Stimulated activated CD8-positive, alpha-beta memory T cell treated with anti-CD3 and anti-CD28 coated beads, Interleukin-2, amount 100 ng/mL, for 1 hour (primary cell): ENCODE results near the gene MINDY1.

Experiments used
- DNase-seq, 2 donors: peaks; one replicate each; pipeline ENCODE4 v3.0.0-alpha.2; 2020; ENCODE audit warnings: low read depth in 2 of 2

MINDY1 gene

DNA sequence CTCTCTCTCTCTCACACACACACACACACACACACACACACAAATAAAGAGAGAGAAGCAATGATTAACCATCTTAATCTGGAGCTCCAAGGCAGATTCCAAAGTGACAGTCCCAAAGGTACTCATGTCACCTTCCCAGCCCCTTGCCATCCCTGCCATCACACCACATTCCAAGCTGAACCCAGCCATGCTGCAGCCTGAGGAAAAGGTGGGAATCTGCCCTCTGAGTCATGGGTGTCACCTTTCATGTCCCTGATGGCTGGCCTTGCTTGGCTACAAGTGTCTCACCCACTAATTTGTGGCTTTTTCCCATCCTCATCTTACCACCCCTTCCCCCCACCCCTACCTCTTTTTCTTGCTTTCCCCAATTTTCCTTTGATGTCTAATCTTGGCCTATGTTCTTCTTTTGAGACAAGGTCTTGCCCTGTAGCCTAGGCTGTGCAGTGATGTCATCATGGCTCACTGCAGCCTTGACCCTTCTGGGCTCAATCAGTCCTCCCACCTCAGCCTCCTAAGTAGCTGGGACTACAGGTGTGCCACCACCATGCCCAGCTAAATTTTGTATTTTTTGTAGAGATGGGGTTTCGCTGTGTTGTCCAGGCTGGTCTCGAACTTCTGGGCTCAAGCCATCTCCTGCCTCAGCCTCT, 21.4 kb downstream of the MINDY1 start:
- no peak for DNase-seq

DNA sequence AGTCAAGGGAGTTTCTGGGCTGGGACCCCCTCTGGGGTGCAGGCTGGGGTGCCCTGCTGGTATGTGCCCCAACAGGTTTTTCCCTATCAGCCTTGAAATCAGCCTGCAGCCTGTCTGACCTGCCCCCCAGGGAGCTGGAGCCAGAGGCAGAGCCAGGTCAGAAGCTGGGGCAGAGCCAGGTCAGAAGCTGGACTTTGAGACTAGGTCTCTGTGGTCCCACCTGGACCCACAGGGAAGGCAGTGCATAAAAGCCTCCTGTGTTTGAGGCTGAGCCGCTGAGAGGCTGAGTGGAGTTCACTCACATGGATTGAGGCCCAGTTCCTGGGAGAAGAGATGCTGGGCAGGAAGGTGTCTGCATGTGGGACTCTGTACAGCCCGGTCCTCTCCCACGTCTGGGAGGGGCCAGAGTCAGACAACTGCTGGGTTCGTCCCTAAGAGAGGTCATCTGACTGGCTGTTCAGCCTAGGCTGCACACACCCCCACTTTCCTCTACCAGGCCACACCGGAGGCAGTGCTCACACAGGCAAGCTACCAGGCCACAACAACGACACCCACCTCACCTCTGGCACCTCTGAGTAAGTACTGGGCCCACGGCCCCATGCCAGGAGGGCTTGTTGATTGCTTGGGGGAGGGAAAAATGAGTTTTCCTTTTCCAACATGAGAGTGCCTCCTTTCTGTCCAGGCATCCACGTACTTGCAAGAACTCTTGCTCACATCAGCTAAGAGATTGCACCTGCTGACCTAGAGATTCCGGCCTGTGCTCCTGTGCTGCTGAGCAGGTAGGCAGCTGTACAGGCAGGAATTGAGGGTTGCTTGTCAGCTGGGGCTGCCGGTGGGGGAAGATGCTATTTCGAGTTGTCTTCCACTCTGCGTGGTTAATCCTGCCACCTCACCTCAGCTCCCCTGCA, 24.6 kb downstream of the MINDY1 start, which contains the start of gene ANXA9:
ANXA9 (plus strand) TSS at position 488 of the 908 bp plus-strand sequence. CDS start 814 bp downstream, outside the sequence.
- DNase-seq: no peak

DNA sequence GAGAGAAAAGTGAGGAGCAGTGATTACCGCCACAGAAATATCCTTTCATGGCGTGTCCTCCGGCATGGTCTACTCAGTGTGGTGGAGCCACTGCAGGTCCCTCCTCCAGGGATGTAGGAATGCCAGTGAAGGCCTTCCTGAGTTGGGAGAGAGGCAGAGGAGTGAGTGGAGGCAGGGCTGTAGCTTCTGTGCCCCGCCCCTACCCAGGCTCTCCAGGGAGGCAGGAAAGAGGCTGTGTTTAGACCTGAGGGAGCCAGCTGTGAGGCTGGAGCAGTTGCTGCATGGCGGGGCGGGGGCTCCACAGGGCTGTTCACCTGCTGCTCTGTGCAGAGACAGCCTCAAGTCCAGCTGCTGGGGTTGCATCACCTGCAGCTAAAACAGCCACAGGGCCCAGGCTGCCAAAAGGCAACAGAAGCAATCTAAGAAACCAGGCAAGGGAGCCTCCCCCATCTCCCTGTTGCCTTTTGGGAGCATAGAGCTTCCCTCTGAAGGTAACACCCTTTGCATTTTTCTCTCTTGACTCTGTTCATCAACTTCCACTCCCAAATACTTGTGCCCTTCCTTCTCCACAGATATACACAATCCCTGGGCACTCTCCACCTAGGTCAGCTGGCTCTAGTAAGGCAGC, 25.4 kb downstream of the MINDY1 start:
- DNase-seq: no peak

DNA sequence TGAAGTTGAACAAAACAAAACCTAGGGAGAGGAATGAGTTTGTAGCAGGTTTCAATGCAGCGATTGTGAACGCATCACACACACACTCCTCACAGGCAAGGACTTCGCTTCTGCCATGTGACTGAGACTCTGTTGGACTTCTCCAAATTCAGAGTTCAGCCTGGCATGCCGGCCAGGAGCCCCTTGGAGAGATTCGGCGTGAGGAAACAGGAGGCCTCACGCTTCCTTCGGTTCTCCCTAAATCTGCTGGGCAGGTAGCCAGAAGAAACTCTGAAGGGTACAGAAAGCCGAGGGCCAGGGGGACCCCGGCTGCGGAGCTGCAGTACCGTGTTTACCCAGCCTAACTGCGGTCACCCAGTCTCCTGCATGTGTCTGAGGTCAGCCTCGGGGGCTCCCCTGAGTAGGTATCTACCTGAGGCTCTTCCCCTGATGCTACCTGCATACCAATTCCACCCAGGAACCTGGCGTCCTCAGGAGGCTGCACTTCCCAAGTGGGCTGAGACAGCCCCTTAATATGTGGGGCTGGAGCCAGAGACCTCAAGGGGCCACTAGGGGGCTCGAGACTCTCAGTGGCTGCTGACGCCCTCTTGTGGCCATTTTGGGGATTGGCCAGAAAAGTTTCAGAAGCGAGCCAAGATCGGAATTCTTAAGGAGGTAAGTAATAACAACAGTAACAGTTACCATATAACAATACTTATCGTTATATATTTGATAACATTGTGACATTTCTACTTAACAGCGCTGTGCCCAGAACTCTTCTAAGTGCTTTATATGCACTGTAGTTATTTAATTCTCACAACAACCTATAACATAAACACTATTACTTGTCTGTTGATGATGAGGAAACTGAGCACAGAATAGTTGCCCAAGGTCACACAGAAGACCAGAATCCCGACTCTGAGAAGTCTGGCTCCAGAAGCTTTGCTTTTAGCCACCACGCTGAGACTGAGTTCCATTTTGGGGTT, 27.3 kb downstream of the MINDY1 start:
- DNase-seq: peak; percentile 80

DNA sequence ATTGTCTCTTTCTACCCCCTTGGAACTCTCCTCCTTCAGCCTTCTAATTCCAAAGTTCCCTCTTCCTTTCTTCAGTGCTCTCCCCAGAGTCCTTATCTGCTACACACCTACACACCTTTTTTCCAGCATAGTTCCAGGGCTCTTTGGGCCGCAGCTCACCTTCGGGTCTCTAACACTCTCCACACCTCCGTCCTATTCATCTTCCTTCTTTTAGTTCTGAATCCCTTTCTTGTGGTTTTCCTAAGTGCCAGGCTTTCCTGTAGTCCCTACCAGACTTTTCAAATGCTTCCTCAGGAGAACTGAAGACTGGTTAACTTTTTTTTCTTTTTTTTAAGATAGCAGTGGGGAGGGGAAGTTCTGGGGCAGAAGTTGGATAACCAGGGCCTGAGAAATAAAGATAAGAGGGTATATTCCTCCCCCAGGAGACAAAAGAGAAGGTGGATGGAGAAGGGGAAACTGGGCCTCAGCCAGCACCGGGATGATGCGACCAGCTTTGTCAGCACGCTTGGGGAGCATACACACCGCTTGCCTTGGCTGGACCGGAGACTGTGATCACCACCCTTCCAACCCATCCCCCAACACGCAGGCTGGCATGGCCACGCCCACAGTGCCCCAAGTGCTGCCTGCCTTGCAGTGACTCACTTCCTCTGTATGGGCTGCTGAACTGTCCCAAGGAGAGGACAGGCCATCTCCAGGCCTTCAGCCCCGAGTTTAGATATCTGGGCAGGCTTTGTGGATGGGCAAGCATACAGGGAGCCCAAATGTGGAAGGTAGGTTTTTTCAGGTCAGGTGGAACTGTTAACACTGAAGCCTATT, 29.6 kb downstream of the MINDY1 start:
- peak; percentile 53 to 58 for DNase-seq

DNA sequence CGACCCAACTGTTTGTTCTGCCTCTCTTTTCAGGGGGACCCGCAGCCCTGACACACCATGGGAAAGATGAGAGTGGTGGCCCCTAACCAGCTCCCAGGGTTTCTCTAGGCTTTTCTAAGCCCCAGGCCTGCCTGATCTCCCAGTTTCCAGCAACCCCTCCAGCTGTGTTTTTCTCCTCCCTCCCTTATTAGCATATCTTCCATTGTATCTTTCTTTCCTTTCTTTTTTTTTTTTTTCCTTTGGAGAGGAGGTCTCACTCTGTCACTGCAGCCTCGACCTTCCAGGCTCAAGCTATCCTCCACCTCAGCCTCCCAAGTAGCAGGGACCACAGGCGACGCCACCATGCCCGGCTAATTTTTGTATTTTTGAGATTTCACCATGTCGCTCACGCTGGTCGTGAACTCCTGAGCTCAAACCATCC, 30.3 kb downstream of the MINDY1 start:
- no peak for DNase-seq

DNA sequence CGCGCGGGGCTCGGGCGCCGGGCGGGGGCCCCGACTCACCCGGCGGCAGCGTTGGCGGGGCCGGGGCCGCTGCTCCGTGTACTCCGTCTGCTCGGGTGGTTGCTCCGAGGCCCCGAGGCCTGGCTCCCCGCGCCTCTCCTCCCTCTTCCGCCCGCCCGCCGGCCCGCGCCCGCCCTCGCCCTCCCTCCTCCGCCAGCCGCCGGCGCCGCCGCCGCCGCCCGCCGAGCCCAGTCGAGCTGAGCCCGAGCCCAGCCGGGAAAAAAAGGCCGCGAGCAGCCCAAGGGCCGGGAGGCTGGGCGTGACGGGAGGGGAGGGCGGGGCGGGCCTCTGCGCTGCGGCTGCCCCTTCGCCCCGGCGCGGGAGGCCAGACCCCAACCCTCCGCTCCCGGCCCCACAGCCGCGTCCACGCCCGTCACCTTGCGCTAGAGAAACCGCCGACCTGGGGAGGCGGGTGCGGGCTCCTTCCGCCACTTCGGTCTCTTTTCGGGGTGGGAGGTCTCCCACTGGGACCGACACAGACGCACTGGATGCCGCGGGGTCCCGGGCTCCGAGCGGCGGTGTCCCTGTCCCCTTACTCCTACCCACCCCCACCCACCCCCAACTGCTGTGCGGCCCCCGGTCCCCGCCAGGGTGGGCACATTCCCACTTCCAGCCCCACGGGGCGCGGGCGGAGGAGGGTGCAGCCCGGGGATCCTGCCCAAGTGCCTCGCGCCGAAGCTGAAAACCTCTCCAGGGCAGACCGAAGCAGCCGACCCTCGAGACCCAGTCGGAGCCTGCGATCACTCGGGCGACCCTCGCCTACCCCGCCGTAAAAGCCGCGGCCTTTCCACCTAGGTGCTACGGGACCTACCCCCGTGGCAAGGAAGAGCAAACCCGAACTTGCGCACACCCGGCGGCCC, 31.9 kb downstream of the MINDY1 start, which contains the start of gene CERS2:
CERS2 (minus strand) TSS at position 256 of the 899 bp plus-strand sequence. CDS start 5,745 bp downstream, outside the sequence.
- DNase-seq: peak; percentile 50 to 64

DNA sequence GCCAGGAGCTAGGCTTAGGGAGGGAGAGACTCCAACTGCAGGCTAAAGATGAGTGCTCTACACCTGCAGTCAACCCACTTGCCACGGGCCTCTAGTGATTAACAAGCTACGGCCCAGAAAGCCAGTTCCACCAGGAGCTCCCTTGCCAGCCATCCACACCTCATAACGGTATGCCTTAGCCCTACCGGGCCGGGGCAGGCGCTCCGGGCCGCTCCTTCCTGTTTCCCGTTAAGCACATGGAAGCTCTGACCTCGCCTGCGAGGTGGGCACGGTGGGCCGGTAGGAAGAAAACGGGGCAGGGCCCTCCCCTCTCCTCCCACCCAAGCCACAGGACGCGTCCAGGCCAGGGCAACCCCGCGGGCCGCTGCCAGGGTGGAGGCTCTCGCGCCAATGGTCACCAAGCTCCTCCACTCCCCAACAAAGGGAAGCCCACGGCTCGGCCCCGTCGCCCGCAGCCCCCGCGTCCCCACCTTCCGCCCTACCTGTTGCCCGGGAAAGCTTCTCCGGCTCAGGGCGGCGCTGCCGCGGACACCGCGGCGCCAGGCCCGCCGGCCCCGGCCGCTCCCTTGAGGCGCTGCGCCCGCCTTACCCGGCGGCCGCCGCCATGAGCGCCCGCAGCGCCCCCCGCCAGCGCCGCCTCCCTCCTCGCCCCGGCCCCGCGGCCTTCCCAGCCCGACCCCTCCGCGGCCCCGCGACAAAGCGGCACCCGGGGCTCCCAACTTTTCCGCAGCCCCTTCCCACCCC, 32.7 kb downstream of the MINDY1 start:
- no peak for DNase-seq

DNA sequence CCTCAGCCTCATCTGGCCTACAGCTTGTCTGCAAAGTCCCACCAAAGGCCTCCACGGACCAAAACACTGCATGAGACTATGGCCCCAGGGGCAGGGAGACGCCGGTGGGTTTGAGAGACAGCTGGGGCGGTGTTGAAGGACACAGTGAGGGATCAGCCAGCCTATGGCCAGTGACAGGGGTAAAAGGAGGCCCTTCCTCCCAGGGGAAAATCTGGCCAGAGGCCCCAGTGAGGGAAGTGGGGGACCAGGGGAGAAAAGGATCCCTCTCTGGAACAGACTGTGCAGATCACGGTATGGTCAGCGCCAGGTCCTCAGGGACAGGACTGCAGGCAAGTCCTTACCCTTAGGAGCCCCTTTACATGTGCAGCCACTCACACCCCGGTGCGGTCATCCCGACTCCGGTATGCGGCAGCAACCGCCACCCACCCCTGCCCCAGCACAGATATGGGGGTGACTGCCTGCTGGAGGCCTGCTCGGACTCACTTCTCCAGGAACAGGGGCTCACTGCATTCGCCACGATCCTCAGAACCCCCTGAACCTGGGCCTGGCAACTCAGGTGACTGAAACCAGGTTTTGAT, 33.4 kb downstream of the MINDY1 start:
- DNase-seq: no peak

DNA sequence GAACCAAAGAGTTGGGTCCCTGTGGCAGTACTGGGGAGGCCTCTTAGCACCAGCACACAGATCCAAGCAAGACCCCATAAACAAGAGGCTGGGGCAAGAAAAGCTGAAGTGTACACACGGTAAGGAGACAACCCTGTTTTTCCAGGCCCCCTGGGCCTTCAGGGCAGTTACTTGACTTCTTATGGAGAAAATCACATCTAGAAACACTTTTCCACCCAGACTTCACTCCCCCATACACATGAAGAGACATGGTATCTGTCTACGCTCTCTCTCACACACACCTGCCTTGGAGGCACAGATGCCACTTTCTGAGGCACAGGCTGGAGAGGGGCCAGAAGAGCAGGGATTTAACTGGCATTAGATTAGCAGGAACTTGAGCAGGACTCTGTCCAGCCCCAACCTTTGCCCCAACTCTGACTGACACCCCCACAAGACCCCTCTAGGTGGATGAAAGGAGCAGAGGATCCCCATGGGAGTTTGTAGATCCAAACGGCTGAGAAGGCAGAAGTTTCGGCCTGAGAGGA, 34.2 kb downstream of the MINDY1 start:
- no peak for DNase-seq

DNA sequence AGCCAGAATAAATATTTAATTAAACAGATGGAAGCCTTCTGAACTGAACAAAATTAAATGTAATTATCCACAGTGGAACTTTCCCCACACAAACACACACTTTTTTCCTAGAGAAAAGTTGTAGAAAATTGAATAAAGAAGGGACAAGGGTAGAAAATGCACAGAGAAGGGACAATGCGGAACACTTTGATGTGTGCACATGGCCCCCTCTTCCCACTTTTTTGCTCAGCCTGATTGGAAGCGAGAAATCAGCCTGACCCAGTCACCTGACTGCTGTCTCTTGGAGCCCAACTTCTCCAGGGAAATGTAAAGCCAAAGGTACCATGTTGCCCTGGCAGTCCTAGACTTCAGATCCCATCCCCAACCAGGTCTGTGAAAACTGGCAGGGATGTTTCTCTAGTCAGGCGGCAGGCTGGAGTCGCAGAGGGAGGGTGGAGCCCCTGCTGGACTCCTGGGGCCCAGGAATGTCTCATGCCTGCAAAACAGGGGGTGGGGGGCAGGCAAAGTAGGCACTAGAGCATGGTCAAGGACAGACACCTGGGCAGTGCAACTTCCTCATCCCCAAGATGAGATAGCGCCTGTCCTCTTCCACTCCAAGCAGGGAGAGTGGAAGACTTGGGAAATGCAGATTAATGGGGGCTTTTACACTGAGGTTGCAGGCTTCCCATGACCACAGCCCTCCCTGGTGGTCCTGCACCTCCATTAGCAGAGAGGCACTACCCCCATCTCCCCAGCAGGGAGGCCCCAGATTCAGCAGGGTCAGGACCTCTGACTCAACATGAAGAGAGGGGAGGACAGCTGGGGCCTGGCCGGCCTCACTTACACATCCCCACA, 34.9 kb downstream of the MINDY1 start:
- DNase-seq: no peak

DNA sequence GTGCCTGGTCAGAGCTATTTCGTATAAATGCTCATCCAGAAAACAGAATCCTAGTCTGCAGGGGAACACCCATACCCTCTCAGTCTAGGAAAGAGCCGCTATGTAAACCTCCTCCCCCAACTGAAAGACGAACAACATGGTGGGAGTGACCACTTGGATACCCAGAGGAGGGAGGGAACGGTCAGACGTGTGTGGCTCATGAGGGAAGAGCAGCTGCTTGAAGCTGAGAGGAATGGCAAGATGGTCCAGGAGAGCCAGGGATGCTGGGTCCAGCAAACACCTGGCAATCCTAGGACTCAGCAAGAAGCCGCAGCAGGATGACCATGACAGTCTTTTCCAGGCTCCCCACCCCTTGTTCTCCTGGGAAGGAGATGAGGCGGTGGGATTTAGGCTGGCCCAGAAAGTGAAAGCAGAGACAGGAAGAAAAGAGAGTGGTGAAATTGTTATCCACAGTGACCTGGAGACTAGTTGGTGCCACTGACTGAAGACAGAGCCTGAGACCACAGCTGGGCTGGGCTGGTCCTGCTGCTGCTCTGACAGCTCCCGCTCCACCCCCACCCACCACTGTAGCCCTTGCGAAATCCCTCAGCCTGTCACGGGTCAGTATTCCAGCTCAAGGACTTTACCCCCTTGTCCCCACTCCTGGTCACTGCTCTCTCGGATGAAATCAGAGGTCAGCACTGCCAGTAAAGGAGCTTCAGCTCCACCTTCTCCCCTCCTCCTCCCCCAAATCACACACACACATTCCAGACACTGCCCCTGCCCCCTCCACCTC, 35.7 kb downstream of the MINDY1 start:
- DNase-seq: no peak

DNA sequence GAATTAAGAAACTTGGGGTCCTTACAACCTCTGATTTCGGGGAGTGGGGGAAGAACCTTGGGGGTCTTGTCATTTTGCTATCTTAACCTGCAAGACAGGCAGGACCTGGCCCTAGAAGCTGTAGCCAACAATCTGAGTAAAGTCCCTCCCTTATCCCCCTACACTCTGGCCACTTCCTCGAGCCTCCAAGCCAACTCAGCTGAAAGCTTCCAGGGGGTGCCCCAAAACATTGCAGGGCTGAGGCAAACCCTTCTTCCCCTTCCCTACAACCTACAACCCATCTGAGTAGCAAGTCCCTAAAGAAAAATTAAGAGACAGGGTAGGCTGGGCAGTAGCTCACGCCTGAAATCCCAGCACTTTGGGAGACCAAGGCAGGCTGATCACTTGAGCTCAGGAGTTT, 37.1 kb downstream of the MINDY1 start:
- DNase-seq: no peak

DNA sequence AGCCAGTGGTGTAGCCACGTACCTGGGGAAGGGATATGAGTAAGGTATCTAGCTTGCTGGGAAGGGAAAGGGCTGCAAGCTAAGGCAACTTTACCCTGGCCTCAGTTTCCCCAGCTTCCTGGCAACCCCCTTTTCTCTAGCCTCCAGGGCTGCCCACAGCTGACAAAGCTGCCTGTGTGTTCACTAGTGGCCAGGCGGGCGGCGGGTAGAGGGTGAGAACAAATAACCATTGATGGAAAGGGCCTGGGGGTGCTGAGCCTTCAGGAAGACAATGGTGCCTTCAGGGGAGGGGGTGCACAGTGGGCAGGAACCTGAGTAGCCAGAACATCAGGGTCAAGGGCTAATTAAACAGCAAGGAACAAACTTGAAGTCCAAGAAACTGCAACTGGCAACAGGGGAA, 38.2 kb downstream of the MINDY1 start:
- DNase-seq: no peak

DNA sequence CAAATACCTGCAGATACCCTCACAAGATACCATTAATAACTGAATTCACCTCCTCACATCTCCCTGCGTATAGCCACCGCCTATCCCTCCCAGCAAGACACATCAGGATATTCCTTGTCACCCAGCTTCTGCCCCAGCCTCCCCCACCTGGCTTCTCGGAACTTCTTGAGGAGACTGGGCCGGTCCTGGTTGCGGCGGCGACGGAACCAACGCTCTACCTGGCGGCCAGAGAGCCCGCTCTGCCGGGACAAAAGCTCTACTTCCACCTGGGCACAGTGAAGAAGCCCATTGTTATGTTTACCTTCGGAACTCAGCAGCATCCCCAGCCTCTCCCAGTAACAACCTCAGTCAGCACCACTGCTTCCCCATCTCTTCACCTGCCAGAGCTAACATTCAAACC, 38.8 kb downstream of the MINDY1 start:
- no peak for DNase-seq

DNA sequence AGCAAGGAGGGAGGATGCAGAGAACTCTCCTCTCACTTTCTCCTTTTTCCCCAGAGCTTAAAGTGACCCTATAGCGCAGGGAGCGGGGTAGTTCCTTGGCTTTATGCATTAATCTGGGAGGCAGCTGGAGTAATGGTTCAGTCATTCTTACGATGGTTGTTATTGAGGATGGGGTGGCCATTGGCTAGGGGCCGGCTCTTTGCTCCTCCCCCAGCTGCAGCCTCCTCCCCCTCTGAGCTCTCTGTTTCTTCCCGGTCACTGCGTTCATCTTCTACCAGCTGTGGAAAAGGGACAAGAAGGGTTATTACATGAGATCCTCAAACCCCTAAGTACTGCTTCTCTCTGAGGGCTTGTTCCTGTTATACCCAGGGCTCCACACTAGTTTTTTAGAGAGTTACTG, 40.7 kb downstream of the MINDY1 start:
- no peak for DNase-seq
